Keratinocyte (primary cell): ENCODE measurements around the gene LIME1. TPM values are rescaled to one million over a fixed set of nuclear protein-coding genes. Genes with fewer than 3 reads are reported as not detected.

Source experiments
- DNase-seq: peaks from one replicate; pipeline ENCODE4 v3.0.0-alpha.2; 2011; ENCODE audit warnings: low read depth, missing footprints, low spot score
- FAIRE-seq: peaks from 2 replicates; lab custom pipeline; 2011; peaks lifted over from hg19 to GRCh38; lab: Jason Lieb, UNC
- H2AFZ ChIP-seq: 2 replicates; pipeline ENCODE4 v1.6.0; 2012; ENCODE audit warnings: low read length, control low read depth, inconsistent platforms; ENCODE audit not compliant: control insufficient read depth
- H3K27ac ChIP-seq: 2 replicates; pipeline ENCODE4 v1.5.1; 2011; ENCODE audit warnings: low read length; ENCODE audit not compliant: control insufficient read depth, insufficient read depth
- H3K27me3 ChIP-seq: 3 replicates; pipeline ENCODE4 v1.6.0; 2011; ENCODE audit warnings: low read length; ENCODE audit not compliant: control insufficient read depth, insufficient read depth; ENCODE audit errors: extremely low read depth
- H3K36me3 ChIP-seq, 2 experiments: 2 replicates in 1 of 2; 3 replicates in 1 of 2; pipeline ENCODE4 v1.5.1; 2011; ENCODE audit warnings: low read length in 2 of 2, mild to moderate bottlenecking in 1 of 2; ENCODE audit not compliant: control insufficient read depth in 2 of 2, insufficient read depth in 2 of 2; ENCODE audit errors: extremely low read depth in 1 of 2
- H3K4me1 ChIP-seq: 3 replicates; pipeline ENCODE4 v1.5.1; 2011; ENCODE audit warnings: low read length; ENCODE audit not compliant: control insufficient read depth, insufficient read depth; ENCODE audit errors: extremely low read depth
- H3K4me2 ChIP-seq: 3 replicates; pipeline ENCODE4 v1.6.0; 2011; ENCODE audit warnings: low read depth, low read length; ENCODE audit not compliant: control insufficient read depth, insufficient read depth; ENCODE audit errors: extremely low read depth
- H3K4me3 ChIP-seq, 3 experiments: fragments of 200-600 bp in 1 of 3; sonication (generic) in 1 of 3; 2 replicates in 2 of 3; 3 replicates in 1 of 3; pipeline ENCODE4 v1.5.1; 2011 to 2016; ENCODE audit warnings: low read length in 3 of 3, mild to moderate bottlenecking in 3 of 3, control low read depth in 2 of 3, inconsistent platforms in 1 of 3, low read depth in 1 of 3, mixed read lengths in 1 of 3, mixed run types in 1 of 3, moderate library complexity in 1 of 3; ENCODE audit not compliant: control insufficient read depth in 2 of 3, insufficient read depth in 2 of 3; ENCODE audit errors: extremely low read depth in 1 of 3
- H3K79me2 ChIP-seq: 2 replicates; pipeline ENCODE4 v1.6.0; 2012; ENCODE audit warnings: low read length; ENCODE audit not compliant: control insufficient read depth, insufficient read depth
- H3K9ac ChIP-seq: 3 replicates; pipeline ENCODE4 v1.6.0; 2011; ENCODE audit warnings: low read length; ENCODE audit not compliant: control insufficient read depth, insufficient read depth; ENCODE audit errors: extremely low read depth
- H3K9me1 ChIP-seq: 3 replicates; pipeline ENCODE4 v1.6.0; 2011; ENCODE audit warnings: low read length; ENCODE audit not compliant: control insufficient read depth, insufficient read depth; ENCODE audit errors: extremely low read depth
- H3K9me3 ChIP-seq: 2 replicates; pipeline ENCODE4 v1.5.1; 2012; ENCODE audit warnings: low read depth, low read length; ENCODE audit not compliant: control insufficient read depth
- H4K20me1 ChIP-seq: 3 replicates; pipeline ENCODE4 v1.6.0; 2011; ENCODE audit warnings: low read length; ENCODE audit not compliant: control insufficient read depth, insufficient read depth; ENCODE audit errors: extremely low read depth
- CTCF ChIP-seq, 3 experiments: IDR thresholded peaks in 1 of 3; conservative IDR thresholded peaks in 1 of 3; optimal IDR thresholded peaks in 1 of 3; 2 replicates in 2 of 3; 3 replicates in 1 of 3; pipeline versions ENCODE3 to v1.5.1; 2011; ENCODE audit warnings: low read length in 3 of 3, mild to moderate bottlenecking in 3 of 3, moderate library complexity in 2 of 3, control low read depth in 1 of 3, inconsistent platforms in 1 of 3; ENCODE audit not compliant: insufficient read depth in 2 of 3; ENCODE audit errors: extremely low read depth in 1 of 3
- EZH2 ChIP-seq: IDR thresholded peaks from one replicate; pipeline ENCODE4 v1.6.1; 2012; ENCODE audit warnings: inconsistent platforms, mild to moderate bottlenecking, low read length, moderate library complexity
- dilution Hi-C: fragments of 300-500 bp; cut with MboI; formaldehyde crosslinking; loops from one replicate; pipeline ENCODE4 v1.7.0; 2020; ENCODE audit warnings: low sequenced_read_pairs; ENCODE audit not compliant: extremely low pct_ligation_motif_present
- polyA plus RNA-seq, 5 experiments: library from polyadenylated mRNA; depleted of rRNA in 3 of 5; stranded (reverse) in 3 of 5; stranded (forward) in 1 of 5; unstranded in 1 of 5; fragments of >200 nt; gene quantifications; 1 replicate in 1 of 5; 2 replicates in 3 of 5; 3 replicates in 1 of 5; pipeline versions ENCODE4 v1.2.1 to v1.2.3, GENCODE V29; 2011 to 2012; ENCODE audit warnings: missing spikeins in 2 of 5, low read depth in 1 of 5, low replicate concordance in 1 of 5

Gene LIME1
- polyA plus RNA-seq, 1 donor (not counting 4 experiments of a cell fraction or from before 2014, with no cell fraction given) = 0.75 TPM

- Histone ChIP-seq H3K27ac (peak overlapping the region; percentile 56), H3K9me3 (no peaks in the 10 kb centered on the region), H3K27me3 (no peaks in the 10 kb centered on the region), H3K4me3 (peak overlapping the region; percentile 55 to 92 (median 79)), H3K79me2 (peaks cover 16% of the 10 kb centered on the region), H3K4me1 (peaks cover 53% of the 10 kb centered on the region), H3K9me1 (no peaks in the 10 kb centered on the region), H4K20me1 (no peaks in the 10 kb centered on the region), H3K9ac (peak overlapping the region; percentile 72), H3K36me3 (peaks cover 1 to 8% of the 10 kb centered on the region in 2 experiments), H3K4me2 (peak overlapping the region; percentile 56), H2AFZ (no peak overlapping the region)
- DNase-seq (peak; percentile 77), FAIRE-seq (peak; percentile 79)
- TF ChIP-seq CTCF (optimal IDR thresholded peaks at IDR 0.05 in 1 of 3, IDR thresholded peaks at IDR 0.05 in 1 of 3, conservative IDR thresholded peaks at IDR 0.05 in 1 of 3; ENCODE audit: extremely low read depth in 1 of 3, insufficient read depth in 2 of 3, low read length in 3 of 3) (no peak), EZH2 (no peak)
- dilution Hi-C loops = no loop called here
Observed at GRCh38 chr20:63696306-63696627, 40.2 kb upstream of the LIME1 start.

GRCh38 chr20:63696628-63697356 is 39.7 kb upstream of the LIME1 start, which contains the start of gene TNFRSF6B:
TNFRSF6B (plus strand) TSS chr20:63696652; CDS start chr20:63696768, 116 bp downstream.
- peak within 1 kb of the TSS; percentile 55 to 92 (median 79) for H3K4me3 ChIP-seq
- H3K36me3 ChIP-seq = peaks cover 1 to 8% of the 10 kb centered on the region in 2 experiments
- H3K9me1 ChIP-seq = no peaks in the 10 kb centered on the region
- peak within 1 kb of the TSS; percentile 72 for H3K9ac ChIP-seq
- H3K4me2 ChIP-seq = peak within 1 kb of the TSS; percentile 99
- peaks cover 48% of the 10 kb centered on the region for H3K4me1 ChIP-seq
- H3K9me3 ChIP-seq = no peaks in the 10 kb centered on the region
- no peaks in the 10 kb centered on the region for H3K27me3 ChIP-seq
- H3K79me2 ChIP-seq = peaks cover 16% of the 10 kb centered on the region
- TF ChIP-seq CTCF (optimal IDR thresholded peaks at IDR 0.05 in 1 of 3, IDR thresholded peaks at IDR 0.05 in 1 of 3, conservative IDR thresholded peaks at IDR 0.05 in 1 of 3; ENCODE audit: extremely low read depth in 1 of 3, insufficient read depth in 2 of 3, low read length in 3 of 3) (peak in 1 of 3 experiments; percentile 7), EZH2 (no peak)
- DNase-seq (no peak), FAIRE-seq (no peak)
- H3K27ac ChIP-seq = peak within 1 kb of the TSS; percentile 84
- H2AFZ ChIP-seq = no peak within 1 kb of the TSS
- no peaks in the 10 kb centered on the region for H4K20me1 ChIP-seq
- dilution Hi-C loops = no loop called here
